ENCODE results near the gene MN1. TPM values are rescaled to one million over a fixed set of nuclear protein-coding genes. Genes with fewer than 3 reads are reported as not detected.

MN1 gene
- total and polyA plus RNA-seq, 2 of the 8 experiments (the other 6 are each of a cell fraction or from before 2014, with no cell fraction given), result 3.1 to 4.9 TPM

DNA sequence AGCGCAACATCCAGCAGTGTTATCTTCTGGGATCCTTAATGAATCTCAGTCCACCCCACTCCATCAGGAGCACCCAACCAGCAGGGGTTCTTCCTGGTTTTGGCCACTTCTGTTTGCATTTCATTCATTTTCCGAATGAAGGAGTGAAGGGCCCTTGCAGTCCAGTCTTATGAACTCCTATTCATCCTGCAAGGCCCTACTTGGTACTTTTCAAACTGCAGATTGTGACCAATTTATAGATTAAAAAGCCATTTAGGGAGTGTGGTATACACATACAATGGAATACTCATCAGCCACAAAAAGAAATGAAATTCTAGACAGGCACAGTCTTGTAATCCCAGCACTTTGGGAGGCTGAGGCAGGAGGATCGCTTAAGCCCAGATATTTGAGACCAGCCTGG, 10.2 kb upstream of the MN1 start:
- no peak for FAIRE-seq
- 86% methylated on average over 3 of the region's 3 CpGs; no CpG with 5 or more reads in 1 of the 2 experiments for WGBS, 2 experiments (ENCODE audit: extremely low coverage in 1 of 2, insufficient coverage in 1 of 2, insufficient read length in 1 of 2, insufficient replicate concordance in 2 of 2, low coverage in 1 of 2, low lambda C conversion rate in 2 of 2, missing lambda C conversion rate in 1 of 2)

More for the DNA sequence above, 10.2 kb upstream of the MN1 start:
- Histone ChIP-seq H3K23ac (ENCODE audit: insufficient read length) (no peak overlapping the region), H3K56ac (replicated peaks; ENCODE audit: insufficient read length, low read depth, low read length) (no peak overlapping the region), H4K5ac (ENCODE audit: insufficient read length, low read depth, low read length) (no peak overlapping the region), H3K14ac (ENCODE audit: insufficient read length) (no peak overlapping the region), H3K18ac (ENCODE audit: extremely low read depth, low read length) (no peak overlapping the region), H3K27me3 (replicated peaks in 1 of 4; ENCODE audit: control insufficient read depth in 3 of 4, extremely low read depth in 1 of 4, insufficient read depth in 3 of 4, low read length in 3 of 4) (peaks cover 0 to 3% (median 0%) of the 10 kb centered on the region in 4 experiments; a peak in 4 of 7 replicates), H3K79me1 (ENCODE audit: low read depth, low read length) (no peaks in the 10 kb centered on the region), H3K27ac (ENCODE audit: low read depth, low read length) (no peak overlapping the region), H3K4me1 (replicated peaks in 1 of 4; ENCODE audit: control insufficient read depth in 3 of 4, insufficient read depth in 4 of 4, low read length in 3 of 4) (peaks cover 2 to 12% (median 7%) of the 10 kb centered on the region in 4 experiments; a peak in 6 of 7 replicates), H2BK15ac (ENCODE audit: low read length) (no peak overlapping the region), H2BK5ac (ENCODE audit: low read depth, low read length) (no peak overlapping the region), H2BK120ac (replicated peaks; ENCODE audit: low read depth, low read length) (no peak overlapping the region), H4K20me1 (replicated peaks in 1 of 2; ENCODE audit: control insufficient read depth in 1 of 2, insufficient read depth in 2 of 2, low read length in 2 of 2) (no peaks in the 10 kb centered on the region), H2AK5ac (ENCODE audit: low read depth, low read length) (no peak overlapping the region), H2BK12ac (ENCODE audit: low read depth, low read length) (no peak overlapping the region), H3K4me3 (ENCODE audit: extremely low read depth in 1 of 4, insufficient read depth in 2 of 4, low read depth in 3 of 4, low read length in 4 of 4) (no peak overlapping the region), H4K91ac (replicated peaks; ENCODE audit: insufficient read length, low read length) (no peak overlapping the region), H3K9me3 (ENCODE audit: insufficient read depth in 2 of 2, low read depth in 1 of 2, low read length in 1 of 2) (no peaks in the 10 kb centered on the region), H3K23me2 (ENCODE audit: low read depth, low read length) (no peaks in the 10 kb centered on the region), H4K8ac (ENCODE audit: extremely low read depth, insufficient read depth, low read length) (no peak overlapping the region), H2BK20ac (ENCODE audit: low read length) (no peak overlapping the region), H3K4ac (replicated peaks; ENCODE audit: insufficient read length, low read depth, low read length) (no peak overlapping the region), H3K9ac (replicated peaks in 1 of 4; ENCODE audit: extremely low read depth in 1 of 4, low read depth in 3 of 4, low read length in 3 of 4) (no peak overlapping the region), H2AFZ (ENCODE audit: low read length) (no peak overlapping the region), H3K79me2 (ENCODE audit: control insufficient read depth in 1 of 2, insufficient read depth in 2 of 2, low read length in 2 of 2) (no peaks in the 10 kb centered on the region), H3K4me2 (ENCODE audit: insufficient read depth in 1 of 2, low read depth in 2 of 2, low read length in 2 of 2) (no peak overlapping the region), H3K36me3 (ENCODE audit: control insufficient read depth in 2 of 4, insufficient read depth in 4 of 4, low read length in 3 of 4) (no peaks in the 10 kb centered on the region)
- ChIA-PET POLR2A (ENCODE audit: partially characterized antibody) (no interaction called here), CTCF (ENCODE audit: partially characterized antibody) (interaction anchor here (0.6 to 1.4 kb wide), 2 partner anchors 12 to 130 kb away, joined by 3 read pairs; no protein-coding TSS in a partner anchor)
- TF ChIP-seq GTF2F1 (IDR thresholded peaks at IDR 0.05; ENCODE audit: borderline replicate concordance, low read depth, low read length) (no peak), SP4 (IDR thresholded peaks at IDR 0.05; ENCODE audit: low read length) (no peak), POLR2A (IDR thresholded peaks at IDR 0.05; ENCODE audit: control extremely low read depth in 1 of 2, low read depth in 2 of 2, low read length in 2 of 2) (no peak), NRF1 (IDR thresholded peaks at IDR 0.05; ENCODE audit: low read depth, low read length) (no peak), TAF7 (optimal IDR thresholded peaks at IDR 0.05; ENCODE audit: borderline replicate concordance, low read depth, low read length) (no peak), SAP30 (IDR thresholded peaks at IDR 0.05; ENCODE audit: insufficient read depth, insufficient replicate concordance, low read length) (no peak), NANOG (IDR thresholded peaks at IDR 0.05; ENCODE audit: insufficient read depth, low read depth, low read length, poor library complexity, severe bottlenecking) (no peak), CBX8 (IDR thresholded peaks at IDR 0.05; ENCODE audit: borderline replicate concordance, low read depth, low read length) (no peak), ZNF274 (IDR thresholded peaks at IDR 0.05; ENCODE audit: borderline replicate concordance, extremely low read depth, low read length) (no peak)
- DNase-seq (ENCODE audit: low read depth in 1 of 2, low spot score in 2 of 2), result no peak
